B cell (primary cell): Measurements from ENCODE around the gene FAM20C. TPM values are rescaled to one million over a fixed set of nuclear protein-coding genes. Genes with fewer than 3 reads are reported as not detected.

Experiments
- ATAC-seq: fragments of 200-7000 bp; cut with Tn5 transposase; one replicate; pipeline ENCODE4 v1.10.0; 2021; ENCODE audit warnings: low read depth, mild to moderate bottlenecking, moderate number of reproducible peaks, moderate library complexity
- CTCF ChIA-PET: fragments of 350-600 bp; sonication (Branson Sonifier 250); formaldehyde crosslinking; loops from one replicate; lab custom pipeline; 2021; ENCODE audit warnings: antibody characterized with exemption, inconsistent platforms; lab: Charles Lee
- POLR2A ChIA-PET: fragments of 350-600 bp; sonication (Branson Sonifier 250); formaldehyde crosslinking; loops from one replicate; lab custom pipeline; 2021; ENCODE audit warnings: antibody characterized with exemption; lab: Charles Lee
- DNase-seq: peaks from one replicate; pipeline ENCODE4 v3.0.0; 2013
- H2AFZ ChIP-seq: 2 replicates; pipeline ENCODE4 v1.6.1; 2012; ENCODE audit warnings: mild to moderate bottlenecking, low read depth, low read length; ENCODE audit not compliant: insufficient read depth, poor library complexity, severe bottlenecking
- H3K27ac ChIP-seq, 2 donors: 1 replicate in 1 of 2; 2 replicates in 1 of 2; pipeline ENCODE4 v1.5.1; 2012 to 2013; ENCODE audit warnings: low read length in 2 of 2, mild to moderate bottlenecking in 2 of 2, moderate library complexity in 1 of 2
- H3K27me3 ChIP-seq, 4 experiments: fragments of 200-600 bp in 1 of 4; sonication (generic) in 1 of 4; replicated peaks in 1 of 4; 1 replicate in 2 of 4; 2 replicates in 2 of 4; pipeline versions ENCODE4 v1.6.1 to v1.7.0; 2013 to 2016; ENCODE audit warnings: low read length in 3 of 4, mild to moderate bottlenecking in 2 of 4, mixed read lengths in 1 of 4, moderate library complexity in 1 of 4; ENCODE audit not compliant: insufficient read depth in 4 of 4, control insufficient read depth in 3 of 4; ENCODE audit errors: control extremely low read depth in 1 of 4
- H3K36me3 ChIP-seq, 2 experiments: replicated peaks in 1 of 2; 1 replicate in 1 of 2; 2 replicates in 1 of 2; pipeline versions ENCODE4 v1.6.1 to v1.7.1; 2013; ENCODE audit warnings: low read length in 1 of 2; ENCODE audit not compliant: insufficient read depth in 2 of 2, control insufficient read depth in 1 of 2; ENCODE audit errors: control extremely low read depth in 1 of 2, extremely low read depth in 1 of 2
- H3K4me1 ChIP-seq, 2 donors: fragments of 200-600 bp in 1 of 2; sonication (generic) in 1 of 2; 1 replicate in 1 of 2; 2 replicates in 1 of 2; pipeline versions ENCODE4 v1.5.1 to v1.6.1; 2013 to 2017; ENCODE audit warnings: low read length in 2 of 2; ENCODE audit not compliant: control insufficient read depth in 2 of 2, insufficient read depth in 2 of 2
- H3K4me2 ChIP-seq: replicated peaks from 2 replicates; pipeline ENCODE3; 2012; ENCODE audit warnings: mild to moderate bottlenecking, low read depth, low read length; ENCODE audit not compliant: poor library complexity, severe bottlenecking
- H3K4me3 ChIP-seq, 5 experiments: fragments of 200-600 bp in 1 of 5; sonication (generic) in 1 of 5; 1 replicate in 3 of 5; 2 replicates in 2 of 5; pipeline versions ENCODE4 v1.5.1 to v1.7.0; 2011 to 2016; ENCODE audit warnings: low read length in 4 of 5, mild to moderate bottlenecking in 4 of 5, low read depth in 2 of 5, control low read depth in 1 of 5, moderate library complexity in 1 of 5; ENCODE audit not compliant: insufficient read depth in 1 of 5; ENCODE audit errors: control extremely low read depth in 1 of 5, extremely low read depth in 1 of 5
- H3K79me2 ChIP-seq: fragments of 200-600 bp; sonication (generic); one replicate; pipeline ENCODE4 v1.6.0; 2016; ENCODE audit warnings: low read length; ENCODE audit not compliant: control insufficient read depth, insufficient read depth
- H3K9ac ChIP-seq: fragments of 200-600 bp; sonication (generic); 2 replicates; pipeline ENCODE4 v1.6.1; 2017; ENCODE audit warnings: mild to moderate bottlenecking, low read length, moderate library complexity
- H3K9me3 ChIP-seq, 3 donors: one replicate each; pipeline versions ENCODE4 v1.6.1 to v1.7.1; 2013; ENCODE audit warnings: low read length in 2 of 3; ENCODE audit not compliant: control insufficient read depth in 2 of 3, insufficient read depth in 1 of 3; ENCODE audit errors: control extremely low read depth in 1 of 3
- H4K20me1 ChIP-seq: 2 replicates; pipeline ENCODE4 v1.6.0; 2012; ENCODE audit warnings: mild to moderate bottlenecking, low read length; ENCODE audit not compliant: insufficient read depth, control insufficient read depth, poor library complexity, severe bottlenecking
- H3K27ac Mint-ChIP-seq: one replicate; pipeline ENCODE4 v1.8.0; 2021; ENCODE audit warnings: mixed read lengths
- H3K27me3 Mint-ChIP-seq: one replicate; pipeline ENCODE4 v1.8.0; 2021; ENCODE audit warnings: mixed read lengths
- H3K4me1 Mint-ChIP-seq: one replicate; pipeline ENCODE4 v1.8.0; 2021; ENCODE audit warnings: mixed read lengths
- H3K4me3 Mint-ChIP-seq: one replicate; pipeline ENCODE4 v1.8.0; 2021; ENCODE audit warnings: mixed read lengths
- H3K9me3 Mint-ChIP-seq: one replicate; pipeline ENCODE4 v1.8.0; 2022; ENCODE audit warnings: mixed read lengths; ENCODE audit not compliant: insufficient read depth
- CTCF ChIP-seq: fragments of 200-600 bp; IDR thresholded peaks from one replicate; pipeline ENCODE4 v1.8.0; 2022; ENCODE audit warnings: antibody characterized with exemption, mild to moderate bottlenecking
- EZH2 ChIP-seq: IDR thresholded peaks from 2 replicates; pipeline ENCODE4 v1.6.1; 2012; ENCODE audit warnings: borderline replicate concordance, low read depth, mild to moderate bottlenecking, moderate library complexity, low read length; ENCODE audit not compliant: insufficient read depth, poor library complexity, severe bottlenecking
- WGBS: methylation state at CpG from one replicate; pipeline ENCODE4 v1.1.5; 2013; ENCODE audit warnings: missing lambda C conversion rate; ENCODE audit not compliant: insufficient coverage; 5-methylcytosine and 5-hydroxymethylcytosine counted together
- intact Hi-C: fragments of 100-400 bp; cut with micrococcal nuclease; formaldehyde crosslinking; loops from one replicate; pipeline ENCODE4 v1.10.0; 2022
- polyA plus RNA-seq: library from polyadenylated mRNA; depleted of rRNA; stranded (reverse); fragments of >200 nt; gene quantifications from 2 replicates; pipeline ENCODE4 v1.2.3, GENCODE V29; 2012
- total RNA-seq, 2 donors: library from RNA; stranded (reverse); fragments of 120-200 nt in 1 of 2; gene quantifications; 1 replicate in 1 of 2; 2 replicates in 1 of 2; pipeline versions ENCODE4 v1.2.3 to v1.2.4, GENCODE V29; 2013 to 2022

The FAM20C gene
- total and polyA plus RNA-seq, 2 donors (not counting 1 experiment from before 2014, with no cell fraction given): 0.54 to 0.81 TPM

GRCh38 chr7:208816-209215, 16.4 kb downstream of the FAM20C start:
- TF ChIP-seq EZH2: no peak
- no peak for TF ChIP-seq CTCF
- no peak overlapping the region for H3K27ac ChIP-seq
- no peak overlapping the region for H2AFZ ChIP-seq
- no peaks in the 10 kb centered on the region for H4K20me1 ChIP-seq
- no peaks in the 10 kb centered on the region for H3K4me1 ChIP-seq
- H3K27me3 ChIP-seq: no peaks in the 10 kb centered on the region
- Mint-ChIP-seq H3K9me3 (no peaks in the 10 kb centered on the region), H3K27ac (no peak overlapping the region), H3K27me3 (no peaks in the 10 kb centered on the region), H3K4me1 (no peaks in the 10 kb centered on the region), H3K4me3 (no peak overlapping the region)
- H3K4me3 ChIP-seq: no peak overlapping the region
- WGBS: 94% methylated on average over 13 of the region's 17 CpGs
- no peak for DNase-seq
- H3K36me3 ChIP-seq: no peaks in the 10 kb centered on the region
- intact Hi-C loops: no loop called here
- ChIA-PET POLR2A (interaction anchor here (0.6 kb wide), 1 partner anchor 1007 kb away, joined by 3 read pairs; no protein-coding TSS in a partner anchor), CTCF (no interaction called here)
- H3K9me3 ChIP-seq: peaks cover 0 to 42% (median 0%) of the 10 kb centered on the region in 3 donors
- H3K9ac ChIP-seq: no peak overlapping the region
- no peak overlapping the region for H3K4me2 ChIP-seq
- no peaks in the 10 kb centered on the region for H3K79me2 ChIP-seq
- ATAC-seq: no peak

- TF ChIP-seq EZH2 (no peak), CTCF (no peak)
- H3K4me2 ChIP-seq: no peak overlapping the region
- intact Hi-C loops: no loop called here
- DNase-seq (no peak), ATAC-seq (no peak)
- no peaks in the 10 kb centered on the region for H3K4me1 ChIP-seq
- H3K36me3 ChIP-seq: no peaks in the 10 kb centered on the region
- H3K27ac ChIP-seq: no peak overlapping the region
- WGBS: 75% methylated on average over 10 of the region's 10 CpGs
- ChIA-PET CTCF (interaction anchor here (0.7 kb wide), 1 partner anchor 1739 kb away, joined by 3 read pairs; no protein-coding TSS in a partner anchor), POLR2A (no interaction called here)
- H3K4me3 Mint-ChIP-seq: no peak overlapping the region
- no peaks in the 10 kb centered on the region for H3K4me1 Mint-ChIP-seq
- no peaks in the 10 kb centered on the region for H3K79me2 ChIP-seq
- no peak overlapping the region for H3K9ac ChIP-seq
- H3K4me3 ChIP-seq: no peak overlapping the region
- H2AFZ ChIP-seq: no peak overlapping the region
- H3K27me3 Mint-ChIP-seq: peaks cover 3% of the 10 kb centered on the region
- peaks cover 0 to 38% (median 0%) of the 10 kb centered on the region in 3 donors for H3K9me3 ChIP-seq
- H3K27ac Mint-ChIP-seq: no peak overlapping the region
- H4K20me1 ChIP-seq: no peaks in the 10 kb centered on the region
- no peaks in the 10 kb centered on the region for H3K27me3 ChIP-seq
- no peaks in the 10 kb centered on the region for H3K9me3 Mint-ChIP-seq
Measured at GRCh38 chr7:209416-209815, 17.0 kb downstream of the FAM20C start.
